GM18519 (cell line): ENCODE measurements around the gene SLC7A1.

ENCODE experiments used
- ATAC-seq: cut with Tn5 transposase; IDR thresholded peaks from one replicate; pipeline ENCODE4 v1.9.1; 2021; ENCODE audit warnings: mild to moderate bottlenecking, moderate library complexity; ENCODE audit not compliant: unreplicated experiment, low FRiP score

Gene SLC7A1

GRCh38 chr13:29496241-29496712, 99.2 kb downstream of the SLC7A1 start:
- peak; percentile 61 for ATAC-seq

- ATAC-seq = no peak
Observed at GRCh38 chr13:29494520-29494919, 101.0 kb downstream of the SLC7A1 start.

DNA sequence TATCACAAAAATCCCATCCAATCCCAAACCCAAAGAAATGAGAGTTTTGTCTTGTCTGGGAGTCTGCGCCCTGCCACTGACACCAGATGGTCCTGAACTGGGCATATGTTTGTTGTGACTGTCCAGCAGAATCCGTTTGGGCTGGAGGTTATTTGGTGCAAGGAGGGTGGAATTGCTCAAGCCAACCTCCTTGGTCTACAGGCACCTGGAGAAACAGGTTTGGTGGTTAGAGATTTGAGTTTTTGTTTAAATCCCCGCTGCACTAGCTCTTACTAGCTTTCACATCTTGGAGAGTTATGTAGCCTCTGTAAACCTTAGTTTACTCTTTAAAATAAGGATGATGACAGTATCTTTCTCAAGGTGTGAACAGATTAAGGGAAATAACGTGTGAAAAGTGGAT, 101.7 kb downstream of the SLC7A1 start:
- no peak for ATAC-seq

DNA sequence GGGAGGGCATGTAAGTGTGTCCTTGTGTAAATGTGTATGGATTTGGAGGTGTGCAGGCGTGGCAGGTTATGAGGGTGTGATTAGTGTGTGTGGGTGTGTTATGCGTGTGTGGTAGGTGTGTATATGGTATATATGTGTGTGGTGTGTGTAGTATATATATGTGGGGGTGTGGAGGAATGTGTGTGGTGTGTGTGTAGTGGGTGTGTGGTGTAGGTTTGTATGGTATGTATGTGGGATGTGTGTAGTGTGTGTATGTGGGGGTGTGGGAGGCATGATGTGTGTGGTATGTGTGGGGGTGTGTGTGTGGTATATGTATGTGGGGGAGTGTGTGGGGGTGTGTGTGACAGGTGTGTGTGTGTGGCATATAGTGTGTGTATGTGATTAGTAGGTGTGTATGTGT, 104.2 kb downstream of the SLC7A1 start:
- ATAC-seq = no peak

GRCh38 chr13:29490561-29490885, 105.0 kb downstream of the SLC7A1 start:
- ATAC-seq = no peak

DNA sequence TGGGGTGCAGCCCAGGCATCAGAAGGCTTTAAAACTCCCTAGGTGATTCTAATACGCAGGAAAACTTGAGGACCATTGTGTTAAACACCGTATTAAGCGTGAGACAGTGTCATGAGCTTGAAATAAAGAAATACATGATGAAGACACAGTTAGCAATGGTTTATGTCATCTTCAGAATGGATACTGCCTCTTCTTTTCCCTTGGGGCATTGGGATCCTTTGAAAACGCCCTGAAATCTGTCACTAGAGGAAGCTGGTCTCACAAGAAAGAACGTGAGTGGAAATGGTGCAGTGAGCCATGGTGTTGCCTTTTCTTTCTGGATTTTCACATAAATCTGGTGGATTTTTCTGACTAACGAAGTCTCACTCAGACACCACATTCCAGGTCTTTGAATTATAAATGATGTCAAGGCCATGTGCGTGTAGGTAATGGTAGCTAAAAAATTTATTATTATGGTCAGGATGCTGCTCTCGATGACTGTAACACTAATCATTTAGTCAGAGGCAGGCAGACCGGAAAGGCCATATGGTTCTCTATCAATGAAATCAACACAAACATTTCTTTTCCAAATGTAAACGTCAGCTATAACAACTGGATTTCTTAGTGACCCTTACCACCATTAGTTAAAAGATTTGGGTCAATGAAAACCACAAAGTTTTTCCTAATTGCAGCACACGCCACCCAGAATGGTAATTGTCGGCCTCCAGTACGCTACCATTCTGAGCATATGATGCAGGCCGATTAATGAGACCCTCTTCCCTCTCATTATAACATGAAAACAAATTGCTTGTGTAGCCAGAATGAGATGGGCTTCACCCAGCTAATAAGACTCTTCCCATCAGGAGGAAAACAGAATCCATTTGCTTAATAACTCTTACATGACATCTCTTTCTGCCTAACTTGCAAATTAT, 105.6 kb downstream of the SLC7A1 start:
- no peak for ATAC-seq

- no peak for ATAC-seq
Observed at GRCh38 chr13:29487466-29488454, 107.7 kb downstream of the SLC7A1 start.

DNA sequence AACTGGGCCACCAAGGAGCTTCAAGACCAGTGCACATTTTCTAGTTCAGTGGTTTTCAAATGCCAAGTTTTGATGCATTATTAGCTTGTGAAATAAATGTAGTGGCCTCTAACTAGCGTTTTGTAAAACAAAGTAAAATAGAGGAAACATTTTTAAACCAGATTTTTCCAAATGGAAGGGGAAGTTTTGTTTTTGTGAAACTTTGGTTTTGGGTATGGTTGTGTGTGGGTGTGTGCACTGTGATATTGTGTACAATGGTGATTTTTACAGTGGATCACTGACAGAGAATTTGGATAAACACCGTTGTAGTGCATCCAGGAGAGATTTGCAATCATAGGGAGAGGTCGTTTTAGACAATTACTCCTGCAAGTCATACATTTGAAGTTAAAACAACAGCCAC, 108.9 kb downstream of the SLC7A1 start:
- ATAC-seq = no peak

- ATAC-seq = no peak
Observed at GRCh38 chr13:29484796-29485195, 110.7 kb downstream of the SLC7A1 start.

- ATAC-seq = no peak
Observed at GRCh38 chr13:29484236-29484635, 111.3 kb downstream of the SLC7A1 start.

GRCh38 chr13:29483623-29484022, 111.9 kb downstream of the SLC7A1 start:
- no peak for ATAC-seq

DNA sequence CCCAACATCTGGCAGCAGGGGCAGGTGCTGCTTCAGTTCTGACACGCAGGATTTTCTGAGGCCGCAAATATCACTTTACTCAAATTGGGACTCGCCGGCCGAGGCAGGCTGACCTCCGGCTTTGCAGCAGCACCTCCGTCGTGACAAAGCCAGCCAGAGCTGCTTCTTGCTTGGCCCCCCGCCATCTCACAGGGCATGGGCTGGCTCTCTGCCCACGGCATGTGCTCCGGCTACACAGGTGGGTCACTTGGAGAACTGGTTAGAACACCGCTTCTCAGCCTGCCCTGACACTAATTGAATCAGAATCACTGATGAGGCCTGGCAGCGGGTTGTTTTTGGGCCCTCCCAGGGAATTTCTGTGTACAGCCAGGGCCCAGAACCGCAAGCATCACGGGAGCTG, 112.3 kb downstream of the SLC7A1 start:
- no peak for ATAC-seq

- no peak for ATAC-seq
Observed at GRCh38 chr13:29482504-29482903, 113.0 kb downstream of the SLC7A1 start.

- ATAC-seq = no peak
Observed at GRCh38 chr13:29481603-29482002, 113.9 kb downstream of the SLC7A1 start.

DNA sequence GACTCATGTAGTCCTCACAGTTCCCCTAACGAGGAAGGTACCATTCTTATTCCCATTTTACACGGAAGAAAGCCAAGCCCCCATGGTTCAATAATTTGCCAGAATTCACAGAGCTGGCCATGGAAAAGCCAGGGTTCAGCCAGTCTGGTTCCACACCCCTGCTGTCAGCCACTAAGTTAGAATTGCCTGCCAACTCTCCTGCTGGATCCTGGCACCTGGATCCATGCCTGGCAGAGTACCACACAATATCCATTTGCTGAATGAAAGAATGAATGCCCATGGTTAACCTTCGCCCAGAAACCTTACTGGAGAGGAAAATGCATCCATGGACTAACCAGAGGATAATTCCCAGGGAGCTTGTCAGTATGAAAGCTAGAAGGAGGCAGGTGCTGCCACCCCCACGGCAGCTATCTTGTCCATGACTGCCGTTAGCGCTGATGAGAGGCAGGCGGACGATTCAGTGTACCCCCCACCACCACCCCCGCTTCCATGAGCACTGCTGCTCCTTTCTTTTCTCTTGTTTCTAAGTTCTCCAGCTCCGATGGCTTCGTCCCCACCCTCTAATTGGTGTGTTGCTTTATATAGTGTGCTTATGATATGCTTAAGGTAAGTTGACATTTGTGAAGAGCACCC, 114.5 kb downstream of the SLC7A1 start:
- ATAC-seq = no peak

DNA sequence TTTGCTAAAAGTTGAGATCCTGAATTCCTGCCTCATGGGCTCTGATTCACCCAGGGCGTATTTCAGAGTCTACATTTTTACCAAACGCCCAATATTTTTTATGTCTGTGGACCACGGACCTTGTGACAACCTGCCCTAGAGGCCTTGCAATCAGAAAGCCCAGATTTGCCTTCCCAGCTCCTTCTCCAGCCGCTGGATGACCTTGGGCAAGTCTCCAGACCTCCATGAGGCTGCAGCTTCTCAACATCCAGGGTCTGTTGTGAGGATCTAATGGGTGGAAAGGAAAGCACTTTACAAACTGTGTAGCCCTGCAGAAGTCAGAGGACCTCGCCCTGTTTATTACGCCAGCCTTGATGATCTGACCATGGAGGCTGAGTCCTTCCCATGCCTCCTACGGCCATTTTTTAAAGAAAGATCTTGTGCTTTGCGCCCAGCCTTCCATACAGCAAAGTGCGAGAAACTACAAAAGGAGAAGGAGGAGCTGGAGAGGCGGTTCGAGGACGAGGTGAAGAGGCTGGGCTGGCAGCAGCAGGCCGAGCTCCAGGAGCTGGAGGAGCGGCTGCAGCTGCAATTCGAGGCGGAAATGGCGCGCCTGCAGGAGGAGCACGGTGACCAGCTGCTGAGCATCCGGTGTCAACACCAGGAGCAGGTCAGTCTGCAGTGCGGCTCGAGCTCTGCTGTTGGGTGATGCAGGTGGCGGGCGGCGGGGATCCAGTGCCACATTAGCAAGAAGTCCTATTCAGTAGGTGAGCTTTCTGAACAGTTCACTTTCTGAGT, 115.6 kb downstream of the SLC7A1 start:
- ATAC-seq = no peak

DNA sequence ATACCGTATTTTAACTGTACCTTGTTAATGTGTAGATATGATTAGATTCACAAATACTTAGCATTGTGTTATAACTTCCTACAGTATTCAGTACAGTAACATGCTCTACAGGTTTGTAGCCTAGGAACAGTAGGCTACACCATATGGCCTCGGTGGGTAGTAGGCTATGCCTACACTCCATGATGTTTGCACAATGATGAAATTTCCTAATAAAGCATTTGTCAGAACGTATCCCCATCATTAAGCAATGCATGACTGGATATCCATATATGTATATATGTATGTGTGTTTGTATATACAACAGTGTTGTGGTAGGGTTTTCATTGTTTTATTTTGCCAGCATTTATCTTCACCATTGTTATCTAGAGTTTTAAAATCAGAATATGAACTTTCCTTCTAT, 119.4 kb downstream of the SLC7A1 start:
- no peak for ATAC-seq

GRCh38 chr13:29474991-29475390, 120.5 kb downstream of the SLC7A1 start:
- no peak for ATAC-seq

- no peak for ATAC-seq
Observed at GRCh38 chr13:29473166-29473565, 122.3 kb downstream of the SLC7A1 start.

DNA sequence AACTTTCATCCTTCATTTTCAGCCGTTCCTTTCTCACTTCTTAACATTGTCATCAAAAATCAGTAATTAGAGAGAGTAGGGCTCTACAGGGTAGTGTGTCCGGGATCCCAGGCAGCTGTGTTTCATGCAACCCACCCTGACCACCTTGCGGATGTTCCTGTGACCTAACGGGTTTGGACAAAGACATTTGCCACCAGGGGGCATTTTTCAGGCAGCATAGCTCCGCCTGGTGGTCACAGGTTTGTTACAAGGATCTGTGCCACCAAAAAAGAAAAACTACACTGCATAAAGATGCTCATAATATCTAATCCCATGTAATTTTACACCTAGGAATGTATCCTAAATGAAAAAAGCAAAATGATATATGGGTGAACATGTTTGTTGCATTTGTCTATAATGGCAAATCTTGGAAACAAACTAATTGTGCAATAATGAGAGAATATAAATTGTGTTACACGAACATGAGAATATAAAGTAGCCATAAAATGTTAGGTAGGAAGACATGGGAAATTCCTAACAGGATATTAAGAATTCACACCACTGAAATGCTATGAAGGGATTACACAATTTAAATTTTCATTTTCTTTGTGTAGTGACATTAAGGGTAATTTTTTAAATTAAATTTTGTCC, 123.0 kb downstream of the SLC7A1 start:
- no peak for ATAC-seq
